Measurements from ENCODE around the gene CDH23. TPM values are rescaled to one million over a fixed set of nuclear protein-coding genes. Genes with fewer than 3 reads are reported as not detected.
A peak's percentile ranks its signal among the peaks of the same experiment; 100 is the strongest.

The CDH23 gene
- polyA plus RNA-seq, 5 donors, result 2.3 to 3.6 (median 3.1) TPM

DNA sequence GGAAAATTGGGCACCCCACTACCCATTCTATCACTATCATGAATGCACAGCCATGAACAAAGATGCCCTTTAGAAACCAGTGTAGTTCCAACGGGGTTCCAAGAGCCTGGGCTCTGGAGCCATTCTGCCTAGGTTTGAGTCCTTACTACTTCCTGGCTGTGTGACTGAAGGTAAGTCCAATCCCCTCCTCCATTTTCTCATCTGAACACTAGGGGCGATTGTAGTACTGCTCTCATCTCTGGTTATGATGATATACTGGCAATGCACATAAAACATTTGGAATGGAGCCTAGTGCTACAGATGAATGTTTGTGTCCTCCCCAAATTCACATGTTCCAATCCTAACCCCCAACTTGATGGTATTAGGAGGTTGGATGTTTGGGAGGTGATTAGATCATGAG, 28.1 kb upstream of the CDH23 start:
- DNase-seq, result no peak

GRCh38 chr10:71369602-71370001, 27.1 kb upstream of the CDH23 start:
- DNase-seq, result no peak

GRCh38 chr10:71370031-71370430, 26.7 kb upstream of the CDH23 start:
- DNase-seq, result no peak

DNA sequence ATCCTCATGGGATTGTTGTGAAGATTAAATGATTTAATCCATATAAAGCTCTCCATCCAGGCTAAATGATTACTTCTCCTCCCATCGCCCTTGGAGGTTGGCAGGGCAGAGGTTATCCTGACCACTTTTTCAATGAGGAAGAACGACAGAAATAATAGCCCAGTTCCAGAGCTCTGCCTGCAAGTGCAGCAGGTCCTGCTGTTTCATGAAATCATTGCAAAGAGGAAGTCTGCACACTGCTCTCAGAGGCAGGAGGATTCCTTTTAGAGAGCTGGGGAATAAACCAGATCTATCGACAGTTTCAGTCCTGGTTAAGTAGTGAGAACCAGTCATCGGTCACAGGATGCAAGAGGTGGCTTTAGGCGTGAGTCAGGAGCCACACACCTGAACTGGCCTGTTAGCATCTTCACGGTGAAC, 25.0 kb upstream of the CDH23 start:
- no peak for DNase-seq

DNA sequence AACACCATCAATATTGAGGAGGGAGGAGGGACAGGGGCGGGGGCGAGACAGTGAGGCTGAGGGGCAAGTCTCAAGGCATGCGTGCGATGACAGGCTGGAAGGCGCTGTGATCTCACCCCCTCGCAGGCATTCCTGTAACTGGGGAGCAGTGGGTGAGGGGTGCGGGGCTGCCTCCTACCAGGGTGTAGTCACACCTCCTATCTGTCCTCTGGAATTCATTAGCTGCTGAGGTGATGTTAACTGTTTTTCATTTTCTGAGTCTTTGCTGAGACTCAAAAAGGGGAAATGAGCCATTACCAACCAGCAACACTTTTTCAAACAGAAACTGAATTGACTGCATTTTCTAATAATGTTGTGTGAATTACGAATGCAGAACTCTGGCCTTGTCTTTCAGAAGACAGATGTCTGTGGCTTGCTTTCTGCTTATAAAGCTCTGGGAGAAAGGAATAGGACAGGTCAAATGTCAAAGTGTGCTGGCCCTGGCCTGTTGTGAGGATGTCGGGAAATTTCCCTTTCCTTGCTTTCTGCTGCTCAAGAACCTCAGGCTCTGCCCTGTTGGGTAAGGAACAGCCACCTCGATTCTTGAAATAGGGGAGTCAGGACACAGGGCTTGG, 23.7 kb upstream of the CDH23 start:
- DNase-seq, result no peak

- no peak for DNase-seq
These were observed 22.1 kb upstream of the CDH23 start for GRCh38 chr10:71374481-71375233.

- DNase-seq, result no peak
These were observed 20.8 kb upstream of the CDH23 start for GRCh38 chr10:71375952-71376351.

DNA sequence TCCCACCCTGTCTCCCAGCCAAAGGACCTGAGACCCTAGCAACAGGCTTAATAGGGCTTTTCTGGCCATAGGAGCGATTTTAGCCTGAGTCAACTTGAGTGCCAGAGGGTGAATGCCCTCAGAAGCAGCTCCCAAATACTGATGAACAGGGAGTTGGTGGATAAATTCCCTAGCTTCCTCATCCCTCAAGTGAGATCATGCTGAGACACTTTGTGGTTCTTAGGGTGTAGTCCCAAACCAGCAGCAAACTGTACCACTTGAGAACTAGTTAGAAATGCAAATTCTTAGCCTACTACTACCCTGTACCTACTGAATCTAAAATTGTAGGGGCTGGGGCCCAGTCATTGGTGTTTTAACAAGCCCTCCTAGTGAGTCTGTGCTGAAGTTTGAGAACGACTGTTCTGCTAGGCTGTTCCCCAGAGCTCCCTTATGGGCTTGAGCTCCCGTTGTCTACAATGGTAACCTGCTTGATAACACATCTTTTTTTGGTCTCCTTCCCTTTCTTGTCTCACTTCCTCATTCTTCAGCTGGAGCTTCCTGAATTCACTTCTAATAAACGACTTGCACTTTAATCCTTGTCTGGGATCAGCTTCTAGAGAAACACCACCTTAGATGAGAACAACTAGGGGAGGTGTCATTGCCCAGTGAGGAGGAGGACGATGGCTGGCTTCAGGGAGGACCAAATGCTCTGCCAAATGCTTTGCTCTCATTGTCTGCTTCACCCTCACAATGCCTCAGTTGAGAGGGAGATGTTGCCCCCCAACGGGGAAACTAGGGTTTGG, 18.2 kb upstream of the CDH23 start:
- DNase-seq, result no peak

GRCh38 chr10:71379118-71379766, 17.5 kb upstream of the CDH23 start:
- no peak for DNase-seq

- no peak for DNase-seq
These were observed 15.9 kb upstream of the CDH23 start for GRCh38 chr10:71380841-71381240.

DNA sequence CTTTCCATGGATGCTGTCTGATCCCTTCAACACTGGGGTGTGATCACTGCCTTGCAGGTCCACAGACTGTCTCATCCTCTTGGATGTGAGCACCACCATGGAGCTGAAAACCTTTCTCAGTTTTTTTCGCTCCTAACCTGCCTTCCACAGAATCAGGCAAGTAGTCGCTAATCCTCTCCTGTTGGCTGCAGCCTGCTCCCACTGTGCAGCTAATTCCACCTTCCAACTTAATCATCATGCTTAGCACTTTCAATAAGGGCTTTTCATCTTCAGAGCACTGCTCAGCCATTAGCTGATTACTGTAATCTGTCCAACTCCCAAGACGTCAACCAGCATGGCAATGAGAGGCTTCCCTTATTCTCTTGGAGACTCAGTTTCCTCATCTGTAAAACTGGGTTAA, 15.1 kb upstream of the CDH23 start:
- DNase-seq, result no peak

GRCh38 chr10:71382028-71382427, 14.7 kb upstream of the CDH23 start:
- no peak for DNase-seq

- DNase-seq, result no peak
These were observed 14.0 kb upstream of the CDH23 start for GRCh38 chr10:71382757-71383156.

GRCh38 chr10:71383972-71384687, 12.6 kb upstream of the CDH23 start:
- DNase-seq, result peak in 1 of 2 donors; percentile 30

- no peak for DNase-seq
These were observed 8.5 kb upstream of the CDH23 start for GRCh38 chr10:71388171-71388570.

DNA sequence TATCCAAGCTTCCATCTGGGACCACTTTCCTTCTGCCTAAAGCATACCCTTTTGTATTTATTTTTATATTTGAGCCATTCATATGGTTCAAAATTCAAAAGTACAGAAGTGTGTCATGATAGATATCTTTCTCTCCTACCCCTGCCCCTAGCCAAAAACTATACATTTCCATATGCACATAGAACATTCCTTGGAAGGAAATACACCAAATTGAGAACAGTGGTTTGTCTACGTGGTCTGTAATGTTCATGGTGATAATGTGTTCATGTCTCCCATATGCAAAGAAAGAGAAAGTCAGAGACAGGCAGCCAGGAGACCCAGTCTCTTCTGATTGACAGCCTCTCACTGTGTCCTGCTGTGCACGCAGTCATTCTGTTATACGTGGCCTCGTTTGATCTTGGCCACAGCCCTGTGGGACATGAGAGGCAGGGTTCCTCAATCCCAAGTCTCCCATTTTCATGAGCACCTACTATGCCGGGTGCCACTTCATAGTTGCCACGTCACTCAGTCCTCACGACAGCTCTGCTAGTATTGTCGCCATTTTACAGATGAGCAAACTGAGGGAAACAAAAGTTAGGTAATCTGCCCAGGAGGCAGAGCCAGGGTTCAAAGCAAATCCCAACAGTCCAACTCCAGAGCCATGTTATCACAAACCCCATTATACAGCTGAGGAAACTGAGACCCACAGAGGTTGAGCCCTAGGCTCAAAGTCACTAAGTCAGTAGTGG, 8.0 kb upstream of the CDH23 start:
- no peak for DNase-seq

GRCh38 chr10:71389768-71390460, 6.8 kb upstream of the CDH23 start:
- DNase-seq, result no peak

- no peak for DNase-seq
These were observed 6.3 kb upstream of the CDH23 start for GRCh38 chr10:71390461-71390835.

GRCh38 chr10:71390921-71391690, 5.6 kb upstream of the CDH23 start:
- no peak for DNase-seq

DNA sequence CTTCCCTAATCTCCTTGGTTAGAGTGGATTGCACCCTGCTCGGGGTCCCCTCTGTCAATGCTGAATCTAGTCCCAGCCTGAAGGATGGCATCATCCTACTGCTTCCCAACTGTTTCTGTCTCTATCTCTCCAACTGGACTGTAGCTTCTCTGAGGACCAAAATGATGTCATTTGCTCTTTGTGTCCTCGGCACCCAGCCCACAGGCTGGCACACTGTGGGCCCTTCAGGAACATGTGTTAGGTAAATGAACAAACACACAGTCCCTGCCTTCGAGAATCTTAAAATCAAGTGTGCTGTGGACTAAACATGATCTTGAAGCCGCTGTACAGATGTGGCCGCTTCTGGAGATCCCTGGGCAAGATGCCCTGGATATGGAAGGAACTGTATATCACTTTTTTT, 5.0 kb upstream of the CDH23 start:
- no peak for DNase-seq
